ENCODE measurements around the gene CLDN2.

- TF ChIP-seq SIN3A (IDR thresholded peaks at IDR 0.05; ENCODE audit: borderline replicate concordance, insufficient read depth, low read length) (no peak), REST (IDR thresholded peaks at IDR 0.05; ENCODE audit: insufficient read depth in 1 of 2, low read depth in 2 of 2, low read length in 2 of 2) (no peak), POLR2AphosphoS5 (IDR thresholded peaks at IDR 0.05; ENCODE audit: low read depth, low read length) (no peak), TAF1 (IDR thresholded peaks at IDR 0.05; ENCODE audit: borderline replicate concordance, insufficient read depth, low read length) (no peak), FOXP2 (optimal IDR thresholded peaks at IDR 0.05; ENCODE audit: borderline replicate concordance, extremely low read depth, extremely low read length, insufficient read depth) (no peak)
These were observed 13.3 kb downstream of the CLDN2 start for GRCh38 chrX:106933538-106933961.
